Measurements from ENCODE around the gene ATP1A3.

ATP1A3 gene

GRCh38 chr19:41940731-41941409 is 53.2 kb downstream of the ATP1A3 start:
- TF ChIP-seq FOXP2 (optimal IDR thresholded peaks at IDR 0.05; ENCODE audit: borderline replicate concordance, extremely low read depth, extremely low read length, insufficient read depth): no peak
- TF ChIP-seq TAF1 (IDR thresholded peaks at IDR 0.05; ENCODE audit: borderline replicate concordance, insufficient read depth, low read length): no peak
- no peak for TF ChIP-seq REST (IDR thresholded peaks at IDR 0.05; ENCODE audit: insufficient read depth in 1 of 2, low read depth in 2 of 2, low read length in 2 of 2)
- TF ChIP-seq POLR2AphosphoS5 (IDR thresholded peaks at IDR 0.05; ENCODE audit: low read depth, low read length): no peak
- no peak for TF ChIP-seq SIN3A (IDR thresholded peaks at IDR 0.05; ENCODE audit: borderline replicate concordance, insufficient read depth, low read length)

GRCh38 chr19:41939861-41940730 is 53.9 kb downstream of the ATP1A3 start:
- no peak for TF ChIP-seq SIN3A (IDR thresholded peaks at IDR 0.05; ENCODE audit: borderline replicate concordance, insufficient read depth, low read length)
- no peak for TF ChIP-seq REST (IDR thresholded peaks at IDR 0.05; ENCODE audit: insufficient read depth in 1 of 2, low read depth in 2 of 2, low read length in 2 of 2)
- no peak for TF ChIP-seq POLR2AphosphoS5 (IDR thresholded peaks at IDR 0.05; ENCODE audit: low read depth, low read length)
- no peak for TF ChIP-seq FOXP2 (optimal IDR thresholded peaks at IDR 0.05; ENCODE audit: borderline replicate concordance, extremely low read depth, extremely low read length, insufficient read depth)

GRCh38 chr19:41937525-41938468 is 56.2 kb downstream of the ATP1A3 start:
- TF ChIP-seq FOXP2 (optimal IDR thresholded peaks at IDR 0.05; ENCODE audit: borderline replicate concordance, extremely low read depth, extremely low read length, insufficient read depth) (no peak), TAF1 (IDR thresholded peaks at IDR 0.05; ENCODE audit: borderline replicate concordance, insufficient read depth, low read length) (no peak), REST (IDR thresholded peaks at IDR 0.05; ENCODE audit: insufficient read depth in 1 of 2, low read depth in 2 of 2, low read length in 2 of 2) (no peak)

- TF ChIP-seq SIN3A (IDR thresholded peaks at IDR 0.05; ENCODE audit: borderline replicate concordance, insufficient read depth, low read length) (no peak), FOXP2 (optimal IDR thresholded peaks at IDR 0.05; ENCODE audit: borderline replicate concordance, extremely low read depth, extremely low read length, insufficient read depth) (no peak), REST (IDR thresholded peaks at IDR 0.05; ENCODE audit: insufficient read depth in 1 of 2, low read depth in 2 of 2, low read length in 2 of 2) (no peak), TAF1 (IDR thresholded peaks at IDR 0.05; ENCODE audit: borderline replicate concordance, insufficient read depth, low read length) (no peak), POLR2AphosphoS5 (IDR thresholded peaks at IDR 0.05; ENCODE audit: low read depth, low read length) (no peak)
These were observed 57.1 kb downstream of the ATP1A3 start for GRCh38 chr19:41936961-41937360.
